ENCODE measurements around the gene ZNF439.
"Not testable (repeated sequence)": the region's sequence is repeated elsewhere in the genome, so short reads cannot be mapped to it uniquely, and the experiment has no call there.

Gene ZNF439

DNA sequence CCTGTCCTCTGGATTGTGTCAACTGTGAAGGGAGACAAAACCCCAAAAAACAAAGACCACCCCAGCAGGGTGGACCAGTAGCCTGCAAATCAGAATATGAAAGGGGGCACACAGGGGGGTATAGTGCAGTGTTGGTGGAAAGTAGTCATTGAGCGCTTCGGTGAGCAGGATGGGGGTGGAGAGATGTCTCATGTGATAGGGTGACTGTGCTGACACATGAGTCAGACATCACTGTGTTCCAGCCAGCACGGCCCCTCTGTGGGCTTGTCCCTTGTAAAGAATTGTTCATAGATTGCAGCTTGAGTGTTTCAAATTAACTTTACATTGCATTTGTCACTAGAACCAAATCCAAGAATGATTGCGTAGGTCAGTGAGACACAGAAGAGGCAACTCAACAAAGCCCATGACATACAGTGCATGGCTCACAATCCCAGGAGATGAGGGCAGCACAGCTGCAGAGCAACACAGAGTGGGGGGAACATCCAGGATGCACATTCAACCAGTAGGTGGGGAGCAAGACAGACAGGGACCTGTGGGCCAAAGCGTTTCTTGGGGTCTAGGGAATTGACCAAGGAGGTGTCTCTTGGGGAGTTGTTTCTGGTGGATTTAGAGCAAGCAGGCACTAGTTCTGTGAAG, 26.9 kb upstream of the ZNF439 start:
- DNase-seq (ENCODE audit: low spot score) = no peak
- in situ Hi-C loops (cut with MboI; ENCODE audit: low sequenced_read_pairs, unreplicated experiment) = no loop called here
- TF ChIP-seq, protein P1, sequence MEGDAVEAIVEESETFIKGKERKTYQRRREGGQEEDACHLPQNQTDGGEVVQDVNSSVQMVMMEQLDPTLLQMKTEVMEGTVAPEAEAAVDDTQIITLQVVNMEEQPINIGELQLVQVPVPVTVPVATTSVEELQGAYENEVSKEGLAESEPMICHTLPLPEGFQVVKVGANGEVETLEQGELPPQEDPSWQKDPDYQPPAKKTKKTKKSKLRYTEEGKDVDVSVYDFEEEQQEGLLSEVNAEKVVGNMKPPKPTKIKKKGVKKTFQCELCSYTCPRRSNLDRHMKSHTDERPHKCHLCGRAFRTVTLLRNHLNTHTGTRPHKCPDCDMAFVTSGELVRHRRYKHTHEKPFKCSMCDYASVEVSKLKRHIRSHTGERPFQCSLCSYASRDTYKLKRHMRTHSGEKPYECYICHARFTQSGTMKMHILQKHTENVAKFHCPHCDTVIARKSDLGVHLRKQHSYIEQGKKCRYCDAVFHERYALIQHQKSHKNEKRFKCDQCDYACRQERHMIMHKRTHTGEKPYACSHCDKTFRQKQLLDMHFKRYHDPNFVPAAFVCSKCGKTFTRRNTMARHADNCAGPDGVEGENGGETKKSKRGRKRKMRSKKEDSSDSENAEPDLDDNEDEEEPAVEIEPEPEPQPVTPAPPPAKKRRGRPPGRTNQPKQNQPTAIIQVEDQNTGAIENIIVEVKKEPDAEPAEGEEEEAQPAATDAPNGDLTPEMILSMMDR (IDR thresholded peaks at IDR 0.05; ENCODE audit: borderline replicate concordance, control extremely low read depth, extremely low read depth, insufficient read depth, missing control alignments) = no peak

DNA sequence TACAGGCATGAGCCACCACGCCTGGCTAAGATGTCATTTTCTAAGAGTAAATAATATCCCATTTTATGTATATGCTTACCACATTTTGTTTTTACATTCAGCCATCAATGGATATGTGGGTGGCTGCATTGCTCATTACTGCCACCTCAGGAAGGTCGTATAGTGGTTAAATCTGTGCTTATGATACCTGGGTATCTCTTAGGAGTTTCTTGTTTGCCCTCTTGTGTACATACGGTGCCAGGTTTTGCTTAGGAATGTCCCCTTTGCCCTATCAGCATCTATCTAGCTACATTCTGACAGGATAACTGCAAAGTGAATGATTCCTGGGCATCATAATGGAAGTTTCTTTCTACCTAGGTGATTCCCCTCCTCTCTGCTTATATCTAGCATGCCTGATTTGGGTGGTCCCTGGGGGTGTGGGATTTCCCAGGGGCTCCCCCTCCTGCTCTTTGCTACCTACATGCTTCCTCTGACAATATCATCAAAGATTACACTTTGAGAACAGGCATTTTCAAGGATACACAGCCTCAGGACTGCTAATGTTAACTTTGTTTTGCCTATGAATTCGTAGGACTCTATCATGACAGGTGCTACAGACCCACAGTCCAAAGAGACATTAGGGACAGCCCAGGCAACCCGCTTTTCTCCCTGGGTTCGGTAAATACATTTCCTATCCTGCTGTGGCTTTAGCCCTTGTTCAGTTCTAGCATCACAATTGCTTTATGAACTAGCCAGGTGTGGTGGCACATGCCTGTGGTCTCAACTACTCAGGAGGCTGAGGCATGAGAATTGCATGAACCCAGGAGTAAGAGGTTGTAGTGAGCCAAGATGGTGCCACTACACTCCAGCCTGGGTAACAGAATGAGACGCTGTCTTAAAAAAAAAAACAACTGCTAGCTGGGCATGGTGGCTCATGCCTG, 19.3 kb upstream of the ZNF439 start:
- in situ Hi-C loops (cut with MboI; ENCODE audit: low sequenced_read_pairs, unreplicated experiment) = not testable (repeated sequence)

DNA sequence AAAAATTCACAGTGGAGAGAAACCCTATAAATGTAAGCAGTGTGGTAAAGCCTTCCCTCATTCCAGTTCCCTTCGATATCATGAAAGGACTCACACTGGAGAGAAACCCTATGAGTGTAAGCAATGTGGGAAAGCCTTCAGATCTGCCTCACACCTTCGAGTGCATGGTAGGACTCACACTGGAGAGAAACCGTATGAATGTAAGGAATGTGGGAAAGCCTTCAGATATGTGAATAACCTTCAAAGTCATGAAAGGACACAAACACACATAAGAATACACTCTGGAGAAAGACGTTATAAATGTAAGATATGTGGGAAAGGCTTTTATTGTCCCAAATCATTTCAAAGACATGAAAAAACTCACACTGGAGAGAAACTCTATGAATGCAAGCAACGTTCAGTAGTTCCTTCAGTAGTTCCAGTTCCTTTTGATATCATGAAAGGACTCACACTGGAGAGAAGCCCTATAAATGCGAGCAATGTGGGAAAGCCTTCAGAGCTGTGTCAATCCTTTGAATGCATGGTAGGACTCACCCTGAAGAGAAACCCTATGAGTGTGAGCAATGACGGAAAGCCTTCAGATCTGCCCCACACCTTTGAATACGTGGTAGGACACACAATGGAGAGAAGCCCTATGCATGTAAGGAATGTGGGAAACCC, 16.1 kb upstream of the ZNF439 start:
- in situ Hi-C loops (cut with MboI; ENCODE audit: low sequenced_read_pairs, unreplicated experiment) = no loop called here
- DNase-seq (ENCODE audit: low spot score) = no peak
- TF ChIP-seq, protein P1 (IDR thresholded peaks at IDR 0.05; ENCODE audit: borderline replicate concordance, control extremely low read depth, extremely low read depth, insufficient read depth, missing control alignments) = no peak

More for the DNA sequence above, 19.3 kb upstream of the ZNF439 start:
- DNase-seq (ENCODE audit: low spot score) = not testable (repeated sequence)

GRCh38 chr19:11833541-11833940, 15.0 kb upstream of the ZNF439 start:
- in situ Hi-C loops (cut with MboI; ENCODE audit: low sequenced_read_pairs, unreplicated experiment) = no loop called here
- no peak for DNase-seq (ENCODE audit: low spot score)
- TF ChIP-seq, protein P1 (IDR thresholded peaks at IDR 0.05; ENCODE audit: borderline replicate concordance, control extremely low read depth, extremely low read depth, insufficient read depth, missing control alignments) = no peak

GRCh38 chr19:11835626-11836066, 12.9 kb upstream of the ZNF439 start:
- in situ Hi-C loops (cut with MboI; ENCODE audit: low sequenced_read_pairs, unreplicated experiment); DNase-seq (ENCODE audit: low spot score): not testable (repeated sequence)

GRCh38 chr19:11843722-11844121, 4.8 kb upstream of the ZNF439 start:
- DNase-seq (ENCODE audit: low spot score) = no peak

DNA sequence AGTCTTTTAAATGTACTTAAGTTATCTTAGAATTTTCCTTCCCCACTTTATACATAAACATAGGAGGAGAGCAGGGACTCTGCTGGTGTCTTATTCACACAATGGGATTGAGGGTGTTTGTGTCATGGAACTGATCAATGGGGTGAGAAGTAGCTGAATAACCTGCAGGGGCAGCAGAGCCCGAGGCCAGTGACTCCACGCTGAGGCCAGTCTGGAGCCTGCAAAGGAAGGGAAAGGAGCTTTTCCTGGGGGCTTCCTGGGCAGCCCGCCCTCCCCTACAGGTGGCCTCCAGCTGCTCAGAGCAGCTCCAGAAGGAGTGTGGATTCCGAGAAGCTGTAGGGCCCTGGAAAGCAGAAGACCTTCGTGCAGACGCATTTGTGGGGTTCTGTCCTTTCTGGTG, 911 bp upstream of the ZNF439 start:
- DNase-seq (ENCODE audit: low spot score); in situ Hi-C loops (cut with MboI; ENCODE audit: low sequenced_read_pairs, unreplicated experiment): not testable (repeated sequence)

More at GRCh38 chr19:11843722-11844121, 4.8 kb upstream of the ZNF439 start:
- TF ChIP-seq, protein P1 (IDR thresholded peaks at IDR 0.05; ENCODE audit: borderline replicate concordance, control extremely low read depth, extremely low read depth, insufficient read depth, missing control alignments) = no peak
- in situ Hi-C loops (cut with MboI; ENCODE audit: low sequenced_read_pairs, unreplicated experiment) = no loop called here

GRCh38 chr19:11848200-11848593, 329 bp upstream of the ZNF439 start:
- TF ChIP-seq, protein P1 (IDR thresholded peaks at IDR 0.05; ENCODE audit: borderline replicate concordance, control extremely low read depth, extremely low read depth, insufficient read depth, missing control alignments) = no peak
- in situ Hi-C loops (cut with MboI; ENCODE audit: low sequenced_read_pairs, unreplicated experiment) = no loop called here
- no peak for DNase-seq (ENCODE audit: low spot score)

- DNase-seq (ENCODE audit: low spot score); in situ Hi-C loops (cut with MboI; ENCODE audit: low sequenced_read_pairs, unreplicated experiment): not testable (repeated sequence)
Observed at GRCh38 chr19:11850289-11850688, 1.8 kb downstream of the ZNF439 start.

Data from GM13976 (cell line).